ENCODE data around the gene TMPRSS9.

DNA sequence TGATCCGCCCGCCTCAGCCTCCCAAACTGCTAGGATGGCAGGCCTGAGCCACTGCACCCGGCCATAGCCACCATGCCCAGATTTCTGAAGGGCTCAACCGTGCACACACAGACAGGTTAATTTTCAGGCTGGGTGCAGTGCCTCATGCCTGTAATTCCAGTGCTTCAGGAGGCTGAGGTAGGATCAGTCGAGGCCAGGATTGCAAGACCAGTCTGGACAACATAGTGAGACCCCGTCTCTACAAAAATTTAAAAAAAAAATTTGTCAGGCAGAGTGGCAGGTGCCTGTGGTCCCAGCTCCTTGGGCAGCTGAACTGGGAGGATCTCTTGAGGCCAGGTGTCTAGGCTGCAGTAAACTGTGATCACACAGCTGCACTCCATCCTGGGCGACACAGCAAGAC, 59.7 kb downstream of the TMPRSS9 start:
- TF ChIP-seq POLR2A (IDR thresholded peaks at IDR 0.05) = no peak
- TF ChIP-seq, protein P1, sequence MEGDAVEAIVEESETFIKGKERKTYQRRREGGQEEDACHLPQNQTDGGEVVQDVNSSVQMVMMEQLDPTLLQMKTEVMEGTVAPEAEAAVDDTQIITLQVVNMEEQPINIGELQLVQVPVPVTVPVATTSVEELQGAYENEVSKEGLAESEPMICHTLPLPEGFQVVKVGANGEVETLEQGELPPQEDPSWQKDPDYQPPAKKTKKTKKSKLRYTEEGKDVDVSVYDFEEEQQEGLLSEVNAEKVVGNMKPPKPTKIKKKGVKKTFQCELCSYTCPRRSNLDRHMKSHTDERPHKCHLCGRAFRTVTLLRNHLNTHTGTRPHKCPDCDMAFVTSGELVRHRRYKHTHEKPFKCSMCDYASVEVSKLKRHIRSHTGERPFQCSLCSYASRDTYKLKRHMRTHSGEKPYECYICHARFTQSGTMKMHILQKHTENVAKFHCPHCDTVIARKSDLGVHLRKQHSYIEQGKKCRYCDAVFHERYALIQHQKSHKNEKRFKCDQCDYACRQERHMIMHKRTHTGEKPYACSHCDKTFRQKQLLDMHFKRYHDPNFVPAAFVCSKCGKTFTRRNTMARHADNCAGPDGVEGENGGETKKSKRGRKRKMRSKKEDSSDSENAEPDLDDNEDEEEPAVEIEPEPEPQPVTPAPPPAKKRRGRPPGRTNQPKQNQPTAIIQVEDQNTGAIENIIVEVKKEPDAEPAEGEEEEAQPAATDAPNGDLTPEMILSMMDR (IDR thresholded peaks at IDR 0.05) = no peak
